Measurements from ENCODE around the gene SPATA6.
A peak's percentile ranks its signal among the peaks of the same experiment; 100 is the strongest.

SPATA6 gene

GRCh38 chr1:48430832-48431231, 41.2 kb downstream of the SPATA6 start:
- no peak overlapping the region for H3K4me3 ChIP-seq (ENCODE audit: low read depth, low read length)
- in situ Hi-C loops (cut with HindIII; ENCODE audit: low sequenced_read_pairs) = no loop called here
- DNase-seq (ENCODE audit: low read depth, low spot score) = no peak
- TF ChIP-seq, protein P1, sequence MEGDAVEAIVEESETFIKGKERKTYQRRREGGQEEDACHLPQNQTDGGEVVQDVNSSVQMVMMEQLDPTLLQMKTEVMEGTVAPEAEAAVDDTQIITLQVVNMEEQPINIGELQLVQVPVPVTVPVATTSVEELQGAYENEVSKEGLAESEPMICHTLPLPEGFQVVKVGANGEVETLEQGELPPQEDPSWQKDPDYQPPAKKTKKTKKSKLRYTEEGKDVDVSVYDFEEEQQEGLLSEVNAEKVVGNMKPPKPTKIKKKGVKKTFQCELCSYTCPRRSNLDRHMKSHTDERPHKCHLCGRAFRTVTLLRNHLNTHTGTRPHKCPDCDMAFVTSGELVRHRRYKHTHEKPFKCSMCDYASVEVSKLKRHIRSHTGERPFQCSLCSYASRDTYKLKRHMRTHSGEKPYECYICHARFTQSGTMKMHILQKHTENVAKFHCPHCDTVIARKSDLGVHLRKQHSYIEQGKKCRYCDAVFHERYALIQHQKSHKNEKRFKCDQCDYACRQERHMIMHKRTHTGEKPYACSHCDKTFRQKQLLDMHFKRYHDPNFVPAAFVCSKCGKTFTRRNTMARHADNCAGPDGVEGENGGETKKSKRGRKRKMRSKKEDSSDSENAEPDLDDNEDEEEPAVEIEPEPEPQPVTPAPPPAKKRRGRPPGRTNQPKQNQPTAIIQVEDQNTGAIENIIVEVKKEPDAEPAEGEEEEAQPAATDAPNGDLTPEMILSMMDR (IDR thresholded peaks at IDR 0.05; ENCODE audit: low read depth, low read length) = no peak

DNA sequence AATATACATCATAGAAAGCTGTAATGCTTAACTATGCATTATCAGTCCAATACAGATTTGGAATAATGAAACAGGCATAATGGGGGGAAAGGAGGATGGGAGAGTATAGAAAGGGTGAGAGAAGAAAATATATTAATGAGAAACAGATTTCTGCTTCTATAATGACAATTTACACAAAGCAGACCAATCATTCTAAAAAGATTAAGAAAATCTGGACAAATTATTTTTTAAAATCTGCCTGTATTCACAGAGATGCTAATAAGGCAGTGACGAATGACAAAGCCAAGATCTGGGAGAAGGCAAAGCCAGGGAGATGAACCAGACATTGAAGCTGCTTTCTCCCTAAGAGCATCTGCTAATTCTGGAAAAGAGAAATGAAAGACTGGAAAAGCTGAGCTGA, 50.0 kb downstream of the SPATA6 start:
- DNase-seq (ENCODE audit: low read depth, low spot score) = no peak
- TF ChIP-seq, protein P1 (IDR thresholded peaks at IDR 0.05; ENCODE audit: low read depth, low read length) = no peak
- no peak overlapping the region for H3K4me3 ChIP-seq (ENCODE audit: low read depth, low read length)
- in situ Hi-C loops (cut with HindIII; ENCODE audit: low sequenced_read_pairs) = no loop called here

DNA sequence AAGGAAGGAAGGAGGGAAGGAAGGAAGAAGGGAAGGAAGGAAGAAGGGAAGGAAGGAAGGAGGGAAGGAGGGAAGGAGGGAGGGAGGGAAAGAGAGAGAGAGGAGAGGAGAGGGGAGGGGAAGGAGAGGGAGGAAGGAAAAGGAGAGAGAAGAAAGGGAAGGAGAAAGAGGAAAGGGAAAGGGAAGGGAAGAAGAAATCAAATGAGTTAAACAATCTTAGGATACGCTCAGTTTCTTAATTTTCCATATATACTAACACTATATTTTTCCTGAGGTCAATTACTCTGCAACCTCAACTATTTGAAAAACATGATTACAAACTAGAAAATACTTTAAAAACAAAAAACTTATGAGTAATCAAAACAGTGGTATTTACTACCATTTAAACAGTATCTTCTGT, 53.3 kb downstream of the SPATA6 start:
- in situ Hi-C loops (cut with HindIII; ENCODE audit: low sequenced_read_pairs) = no loop called here
- H3K4me3 ChIP-seq (ENCODE audit: low read depth, low read length) = no peak overlapping the region
- TF ChIP-seq, protein P1 (IDR thresholded peaks at IDR 0.05; ENCODE audit: low read depth, low read length) = no peak
- DNase-seq (ENCODE audit: low read depth, low spot score) = no peak

DNA sequence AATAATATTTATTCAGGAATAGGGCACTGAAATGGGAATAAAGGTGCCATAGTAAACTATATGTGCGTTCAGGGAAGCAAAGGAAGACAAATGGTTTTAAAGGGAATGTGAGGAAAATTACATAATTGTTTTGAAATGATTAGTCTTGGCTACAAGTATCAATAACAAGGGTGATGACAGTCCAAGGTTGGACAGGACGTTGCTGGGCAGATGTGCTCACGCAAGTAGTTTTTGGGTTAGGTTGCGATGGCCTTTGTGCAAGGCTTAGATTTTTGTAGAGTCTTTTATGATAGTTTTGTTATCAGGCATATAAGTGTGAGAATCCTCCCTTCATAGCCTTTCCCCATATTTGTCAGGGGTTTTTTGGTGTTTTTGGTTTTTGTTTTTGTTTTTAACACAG, 57.0 kb downstream of the SPATA6 start:
- DNase-seq (ENCODE audit: low read depth, low spot score) = no peak
- in situ Hi-C loops (cut with HindIII; ENCODE audit: low sequenced_read_pairs) = no loop called here
- TF ChIP-seq, protein P1 (IDR thresholded peaks at IDR 0.05; ENCODE audit: low read depth, low read length) = no peak
- H3K4me3 ChIP-seq (ENCODE audit: low read depth, low read length) = no peak overlapping the region

DNA sequence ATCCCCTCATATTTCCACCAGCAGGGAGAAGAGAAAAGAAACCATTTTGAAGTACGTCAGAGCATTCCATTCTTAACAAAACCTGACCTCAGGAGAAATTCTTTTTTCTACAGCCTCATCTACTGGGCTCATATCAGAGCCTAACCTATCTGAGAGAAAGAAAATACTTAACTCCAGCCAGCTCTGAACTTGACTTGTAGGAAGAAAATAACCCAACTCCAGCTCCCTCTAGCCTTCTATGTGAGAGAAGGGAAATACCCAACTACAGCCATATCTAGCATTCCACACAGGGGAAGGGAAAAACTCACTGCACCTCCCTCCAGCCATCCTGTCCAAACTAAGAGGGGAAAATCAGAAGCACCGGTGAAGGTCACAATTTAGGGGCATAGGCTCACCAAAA, 57.7 kb downstream of the SPATA6 start:
- DNase-seq (ENCODE audit: low read depth, low spot score) = peak; percentile 24
- TF ChIP-seq, protein P1 (IDR thresholded peaks at IDR 0.05; ENCODE audit: low read depth, low read length) = no peak
- in situ Hi-C loops (cut with HindIII; ENCODE audit: low sequenced_read_pairs) = no loop called here
- H3K4me3 ChIP-seq (ENCODE audit: low read depth, low read length) = no peak overlapping the region

DNA sequence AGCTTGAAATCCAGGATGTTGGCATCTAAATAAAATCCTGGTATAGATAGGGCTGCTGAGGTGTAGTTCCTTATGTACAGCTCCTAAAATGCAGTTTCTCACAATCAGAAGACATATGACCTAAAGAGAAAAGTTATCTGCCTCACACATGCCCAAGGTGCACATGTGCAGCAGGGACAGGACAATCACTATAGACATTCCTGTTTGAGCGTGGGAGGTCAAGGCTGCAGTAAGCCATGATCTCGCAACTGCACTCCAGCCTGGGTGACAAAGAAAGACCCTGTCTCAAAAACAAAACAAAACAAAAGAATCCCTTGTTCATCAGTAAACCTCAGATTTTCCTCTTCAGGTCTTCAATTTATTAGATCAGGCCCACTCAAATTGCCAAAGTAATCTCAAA, 66.1 kb downstream of the SPATA6 start:
- DNase-seq (ENCODE audit: low read depth, low spot score) = no peak
- TF ChIP-seq, protein P1 (IDR thresholded peaks at IDR 0.05; ENCODE audit: low read depth, low read length) = no peak
- in situ Hi-C loops (cut with HindIII; ENCODE audit: low sequenced_read_pairs) = no loop called here
- H3K4me3 ChIP-seq (ENCODE audit: low read depth, low read length) = no peak overlapping the region

DNA sequence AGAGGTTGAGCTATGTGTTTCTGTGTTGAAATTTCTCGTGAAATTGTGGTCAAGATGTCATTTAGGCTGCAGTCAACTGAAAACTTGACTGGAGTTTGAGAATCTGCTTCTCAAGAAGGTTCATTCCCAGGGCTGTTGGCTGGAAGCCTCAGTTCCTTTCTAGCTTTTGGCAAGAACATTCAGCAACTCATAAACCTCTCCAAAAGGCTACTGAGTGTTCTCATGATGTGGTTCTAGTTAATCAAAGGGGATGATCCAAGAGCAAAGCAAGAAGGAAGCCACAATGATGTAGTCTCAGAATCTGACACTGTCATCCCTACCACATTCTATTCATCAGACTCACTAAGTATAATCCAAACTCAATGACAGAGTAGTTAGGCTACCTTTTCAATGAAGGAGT, 66.6 kb downstream of the SPATA6 start:
- in situ Hi-C loops (cut with HindIII; ENCODE audit: low sequenced_read_pairs) = no loop called here
- TF ChIP-seq, protein P1 (IDR thresholded peaks at IDR 0.05; ENCODE audit: low read depth, low read length) = no peak
- no peak overlapping the region for H3K4me3 ChIP-seq (ENCODE audit: low read depth, low read length)
- no peak for DNase-seq (ENCODE audit: low read depth, low spot score)
